ENCODE measurements around the gene JKAMP.
"Not testable (repeated sequence)": the region's sequence is repeated elsewhere in the genome, so short reads cannot be mapped to it uniquely, and the experiment has no call there.

Gene JKAMP, protein sequence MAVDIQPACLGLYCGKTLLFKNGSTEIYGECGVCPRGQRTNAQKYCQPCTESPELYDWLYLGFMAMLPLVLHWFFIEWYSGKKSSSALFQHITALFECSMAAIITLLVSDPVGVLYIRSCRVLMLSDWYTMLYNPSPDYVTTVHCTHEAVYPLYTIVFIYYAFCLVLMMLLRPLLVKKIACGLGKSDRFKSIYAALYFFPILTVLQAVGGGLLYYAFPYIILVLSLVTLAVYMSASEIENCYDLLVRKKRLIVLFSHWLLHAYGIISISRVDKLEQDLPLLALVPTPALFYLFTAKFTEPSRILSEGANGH

DNA sequence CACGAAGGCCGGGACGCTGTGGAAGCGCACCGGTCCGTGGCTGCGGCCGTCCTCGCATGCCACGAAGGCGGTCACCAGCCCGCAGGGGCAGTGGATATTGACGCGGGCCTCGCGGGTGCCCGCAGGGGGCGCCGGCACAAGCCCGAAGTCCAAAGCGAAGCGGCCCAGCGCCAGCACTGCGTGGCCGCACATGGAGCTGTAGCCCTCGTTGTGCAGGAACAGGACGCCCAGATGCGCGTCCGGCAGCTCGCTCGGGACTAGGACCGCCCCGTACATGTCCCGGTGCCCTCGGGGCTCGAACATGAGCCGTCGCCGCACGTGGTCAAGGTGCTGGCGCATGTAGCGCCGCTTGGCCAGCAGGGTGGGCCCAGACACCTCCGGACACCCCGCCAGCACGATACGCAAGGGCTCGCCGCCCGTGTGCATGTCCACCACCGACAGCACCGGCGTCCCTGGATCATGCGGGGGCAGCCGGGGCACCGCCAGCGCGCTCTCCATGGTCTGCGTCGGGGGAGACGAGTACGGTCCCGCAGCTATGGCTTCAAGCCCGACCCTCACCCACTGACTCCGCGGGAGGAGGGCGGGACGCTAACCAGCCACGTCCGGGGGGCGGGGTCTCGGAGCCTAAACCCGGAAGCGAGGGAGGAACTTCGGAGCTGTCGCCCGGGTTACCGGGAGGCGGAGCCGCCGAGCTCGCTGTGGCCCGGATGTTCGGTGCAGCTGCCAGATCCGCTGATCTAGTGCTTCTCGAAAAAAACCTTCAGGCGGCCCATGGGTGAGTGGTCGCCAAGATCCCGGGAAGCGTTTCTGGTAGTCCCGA lies at the start of gene JKAMP, which contains the start of gene L3HYPDH:
Gene JKAMP (plus strand): TSS at position 699 of the 820 bp plus-strand sequence. CDS start 73 bp downstream, at position 772.
Gene L3HYPDH (minus strand): TSS at position 590 of the 820 bp plus-strand sequence. CDS start 92 bp downstream, at position 498.
- H3K9me3 Mint-ChIP-seq (ENCODE audit: low read depth), result no peaks in the 10 kb centered on the region
- H3K4me1 Mint-ChIP-seq (ENCODE audit: low read depth), result peaks cover 65% of the 10 kb centered on the region
- peak within 1 kb of the TSS; percentile 83 for H3K27ac Mint-ChIP-seq
- H3K27me3 Mint-ChIP-seq, result no peaks in the 10 kb centered on the region
- peak within 1 kb of the TSS; percentile 97 for H3K4me3 Mint-ChIP-seq
- peaks cover 9% of the 10 kb centered on the region for H3K36me3 Mint-ChIP-seq

DNA sequence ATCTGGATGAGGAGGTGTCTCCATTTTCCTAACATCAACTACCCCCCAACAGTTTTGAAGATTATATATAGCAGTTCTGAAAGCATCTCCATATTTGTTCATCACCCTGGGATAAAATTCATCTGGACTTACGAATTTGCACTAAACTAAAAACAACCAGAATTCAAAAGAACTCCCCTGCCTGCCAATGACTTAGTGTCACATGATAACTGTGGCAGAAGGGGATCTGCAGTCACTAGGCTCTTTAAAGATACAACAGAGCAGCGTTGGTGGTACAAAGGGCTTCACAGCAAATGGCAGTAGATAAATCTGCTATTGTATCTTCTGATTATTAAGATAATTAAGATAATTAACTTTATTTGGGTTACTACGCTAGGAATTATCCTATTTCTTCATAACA lies 49.2 kb upstream of the JKAMP start:
- no peaks in the 10 kb centered on the region for H3K27me3 Mint-ChIP-seq

DNA sequence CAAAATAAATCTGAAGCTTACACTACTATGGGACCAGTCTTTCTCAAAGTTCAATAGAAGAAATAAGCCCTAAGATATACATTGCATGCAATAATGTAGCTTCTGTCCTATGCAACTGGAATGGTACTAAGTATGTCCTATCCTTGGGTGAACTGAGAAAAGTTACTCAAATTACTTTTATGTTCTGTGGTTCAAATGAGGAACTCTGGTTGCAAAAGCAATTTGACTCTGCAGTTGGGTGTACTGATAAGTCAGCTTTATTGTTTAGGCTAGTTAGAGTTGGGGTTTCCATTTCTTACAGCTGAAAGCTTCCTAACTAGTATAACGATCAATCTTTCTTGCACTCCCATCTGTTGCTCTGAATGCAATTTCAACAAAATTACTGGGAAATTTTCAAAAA lies 48.3 kb upstream of the JKAMP start:
- Mint-ChIP-seq H3K4me1 (ENCODE audit: low read depth) (no peaks in the 10 kb centered on the region), H3K36me3 (no peaks in the 10 kb centered on the region), H3K27ac (no peak overlapping the region), H3K4me3 (no peak overlapping the region), H3K27me3 (no peaks in the 10 kb centered on the region), H3K9me3 (ENCODE audit: low read depth) (no peaks in the 10 kb centered on the region)

More for the DNA sequence above, 49.2 kb upstream of the JKAMP start:
- H3K4me3 Mint-ChIP-seq, result no peak overlapping the region
- H3K36me3 Mint-ChIP-seq, result no peaks in the 10 kb centered on the region
- H3K4me1 Mint-ChIP-seq (ENCODE audit: low read depth), result no peaks in the 10 kb centered on the region
- H3K27ac Mint-ChIP-seq, result no peak overlapping the region
- no peaks in the 10 kb centered on the region for H3K9me3 Mint-ChIP-seq (ENCODE audit: low read depth)

DNA sequence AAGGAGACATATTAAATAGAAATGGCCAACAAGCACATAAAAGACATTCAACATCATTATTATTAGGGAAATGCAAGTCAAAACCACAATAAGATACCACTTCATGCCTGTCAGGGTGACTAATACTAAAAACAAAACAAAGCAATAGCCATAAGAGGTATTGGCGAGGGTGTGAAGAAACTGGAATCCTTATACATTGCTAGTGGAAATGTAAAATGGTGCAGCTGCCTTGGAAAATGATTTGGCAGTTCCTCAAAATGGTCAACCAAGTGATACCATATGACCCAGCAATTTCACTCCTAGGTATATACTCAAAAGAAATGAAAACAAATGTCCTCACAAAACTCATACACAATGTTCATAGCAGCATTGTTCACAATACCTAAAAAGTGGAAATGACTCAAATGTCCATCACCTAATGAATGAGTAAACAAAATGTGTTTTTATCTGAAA lies 46.1 kb upstream of the JKAMP start:
- Mint-ChIP-seq H3K27me3 (no peaks in the 10 kb centered on the region), H3K27ac (no peak overlapping the region), H3K36me3 (no peaks in the 10 kb centered on the region), H3K9me3 (ENCODE audit: low read depth) (no peaks in the 10 kb centered on the region), H3K4me1 (ENCODE audit: low read depth) (no peaks in the 10 kb centered on the region), H3K4me3 (no peak overlapping the region)

DNA sequence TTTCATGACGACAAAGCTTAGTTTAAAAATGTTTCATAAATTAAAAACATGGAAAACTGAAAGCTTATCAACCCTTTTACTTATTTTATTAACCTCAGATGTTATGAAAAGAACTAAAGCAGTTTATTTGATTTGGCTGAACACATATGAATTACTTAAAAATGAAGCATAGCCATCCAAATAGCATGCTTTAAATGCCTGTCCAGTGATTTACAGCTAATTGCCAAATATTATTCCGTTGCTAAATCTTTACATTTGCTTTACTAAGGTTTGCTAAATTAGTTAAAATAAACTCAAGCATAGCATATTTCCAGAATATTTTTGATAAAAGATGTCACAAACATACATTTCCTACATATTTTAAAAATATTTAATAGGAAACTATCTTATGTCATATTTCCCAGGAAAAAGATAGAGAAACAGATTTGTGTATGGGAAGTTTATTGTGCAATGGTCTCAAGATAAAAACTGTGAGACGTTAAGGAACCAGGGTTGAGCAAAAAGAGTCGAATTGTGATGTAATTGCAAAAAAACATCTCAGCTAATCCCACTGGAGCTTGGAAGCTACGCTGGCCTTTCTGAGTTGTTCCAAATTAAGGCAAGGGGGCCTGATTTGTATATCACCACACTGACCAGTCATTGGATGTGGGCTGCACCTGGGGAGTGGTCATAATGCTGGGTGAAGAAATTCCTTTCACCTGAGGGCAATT lies 44.9 kb upstream of the JKAMP start:
- Mint-ChIP-seq H3K27me3 (no peaks in the 10 kb centered on the region), H3K4me1 (ENCODE audit: low read depth) (no peaks in the 10 kb centered on the region)

DNA sequence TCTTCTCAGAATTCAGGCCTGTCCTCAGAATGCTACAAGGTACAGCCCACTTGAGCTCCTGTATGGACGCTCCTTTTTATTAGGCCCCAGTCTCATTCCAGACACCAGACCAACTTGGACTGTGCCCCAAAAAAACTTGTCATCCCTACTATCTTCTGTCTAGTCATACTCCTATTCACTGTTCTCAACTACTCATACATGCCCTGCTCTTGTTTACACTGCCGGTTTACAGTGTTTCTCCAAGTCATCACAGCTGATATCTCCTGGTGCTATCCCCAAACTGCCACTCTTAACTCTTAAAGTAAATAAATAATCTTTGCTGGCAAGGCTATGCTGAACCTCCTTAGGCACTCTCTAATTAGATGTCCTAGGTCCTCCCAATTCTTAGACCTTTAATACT lies 35.6 kb upstream of the JKAMP start:
- not testable (repeated sequence) for H3K9me3 Mint-ChIP-seq (ENCODE audit: low read depth); H3K4me3 Mint-ChIP-seq; H3K27me3 Mint-ChIP-seq; H3K36me3 Mint-ChIP-seq; H3K27ac Mint-ChIP-seq; H3K4me1 Mint-ChIP-seq (ENCODE audit: low read depth)

More for the DNA sequence above, 44.9 kb upstream of the JKAMP start:
- Mint-ChIP-seq H3K9me3 (ENCODE audit: low read depth) (no peaks in the 10 kb centered on the region), H3K4me3 (no peak overlapping the region), H3K36me3 (no peaks in the 10 kb centered on the region), H3K27ac (no peak overlapping the region)

DNA sequence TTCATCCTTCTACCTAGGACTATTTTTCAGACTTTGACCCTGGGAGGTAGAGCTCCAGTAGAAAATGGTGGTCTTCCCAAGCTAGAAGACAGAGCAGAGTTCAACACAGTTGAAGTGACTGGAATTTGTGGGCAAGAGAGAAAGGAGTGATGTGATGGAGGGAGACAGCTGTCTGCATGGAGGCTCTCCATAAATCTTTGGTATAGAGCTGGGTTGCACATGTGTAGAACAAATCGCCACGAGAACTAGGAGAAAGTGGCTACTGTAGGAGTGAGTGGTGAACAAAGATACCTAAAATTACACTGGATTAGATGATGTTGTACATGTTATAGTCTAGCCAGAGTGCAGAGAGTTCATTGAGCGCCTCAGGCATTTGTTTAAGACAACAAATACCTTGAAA lies 33.6 kb upstream of the JKAMP start:
- peaks cover 10% of the 10 kb centered on the region for H3K36me3 Mint-ChIP-seq
- no peak overlapping the region for H3K27ac Mint-ChIP-seq
- no peaks in the 10 kb centered on the region for H3K27me3 Mint-ChIP-seq
- no peaks in the 10 kb centered on the region for H3K4me1 Mint-ChIP-seq (ENCODE audit: low read depth)
- H3K4me3 Mint-ChIP-seq, result no peak overlapping the region
- no peaks in the 10 kb centered on the region for H3K9me3 Mint-ChIP-seq (ENCODE audit: low read depth)

DNA sequence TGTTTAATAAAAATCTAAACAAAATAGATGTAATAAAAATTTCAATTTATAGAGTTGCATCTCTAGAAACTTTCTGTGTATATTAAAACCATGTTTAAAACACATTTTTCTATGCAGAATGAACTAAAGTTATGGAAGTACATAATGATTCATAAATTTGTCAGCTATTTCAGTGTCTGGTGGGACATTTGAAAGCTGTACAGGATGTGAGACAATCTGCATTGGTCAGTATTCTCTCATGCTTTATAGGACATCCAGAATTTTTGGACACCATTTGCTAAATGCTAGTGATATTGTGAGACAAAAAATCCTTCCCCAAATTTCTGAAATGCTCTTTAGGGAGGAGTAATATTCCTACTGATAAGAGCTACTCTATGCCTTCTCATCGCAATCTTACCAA lies 32.5 kb upstream of the JKAMP start:
- H3K9me3 Mint-ChIP-seq (ENCODE audit: low read depth), result no peaks in the 10 kb centered on the region
- no peaks in the 10 kb centered on the region for H3K27me3 Mint-ChIP-seq
- no peak overlapping the region for H3K4me3 Mint-ChIP-seq
- H3K27ac Mint-ChIP-seq, result no peak overlapping the region
- H3K36me3 Mint-ChIP-seq, result peaks cover 18% of the 10 kb centered on the region
- H3K4me1 Mint-ChIP-seq (ENCODE audit: low read depth), result no peaks in the 10 kb centered on the region

DNA sequence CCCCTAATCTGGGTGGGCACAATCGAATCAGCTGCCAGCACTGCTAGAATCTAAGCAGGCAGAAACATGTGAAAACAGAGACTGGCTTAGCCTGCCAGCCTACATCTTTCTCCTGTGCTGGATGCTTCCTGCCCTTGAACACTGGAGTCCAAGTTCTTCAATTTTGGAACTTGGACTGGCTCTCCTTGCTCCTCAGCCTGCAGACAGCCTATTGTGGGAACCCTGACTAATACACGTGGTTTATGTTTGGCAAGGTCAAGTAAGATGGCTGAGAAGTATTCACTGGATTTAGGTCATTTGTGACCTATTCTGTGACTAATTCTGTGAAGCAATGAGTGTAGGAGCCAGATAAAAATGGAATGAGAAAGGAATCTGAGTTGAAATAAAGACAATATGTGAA lies 30.2 kb upstream of the JKAMP start:
- Mint-ChIP-seq H3K4me1 (ENCODE audit: low read depth) (no peaks in the 10 kb centered on the region), H3K27ac (no peak overlapping the region), H3K36me3 (peaks cover 27% of the 10 kb centered on the region), H3K9me3 (ENCODE audit: low read depth) (no peaks in the 10 kb centered on the region), H3K4me3 (no peak overlapping the region), H3K27me3 (no peaks in the 10 kb centered on the region)

DNA sequence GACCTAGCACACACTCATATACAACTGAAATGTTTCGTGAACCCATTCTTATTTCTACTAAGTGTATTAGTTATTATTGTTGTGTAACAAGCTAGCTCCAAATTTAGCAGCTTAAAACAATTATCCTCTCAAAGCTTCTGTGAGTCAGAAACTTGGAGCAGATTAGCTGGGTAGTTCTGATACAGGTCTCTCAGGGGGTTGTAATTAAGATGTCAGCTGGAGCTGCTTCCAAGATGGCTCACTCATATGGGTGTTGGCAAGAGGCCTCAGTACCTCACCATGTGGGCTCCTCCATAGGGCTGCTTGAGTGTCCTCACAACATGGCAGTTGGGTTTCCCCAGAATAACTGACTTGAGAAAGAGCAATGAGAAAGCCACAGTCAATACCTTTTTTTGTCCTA lies 28.9 kb upstream of the JKAMP start:
- H3K4me1 Mint-ChIP-seq (ENCODE audit: low read depth), result no peaks in the 10 kb centered on the region
- peaks cover 35% of the 10 kb centered on the region for H3K36me3 Mint-ChIP-seq
- no peaks in the 10 kb centered on the region for H3K9me3 Mint-ChIP-seq (ENCODE audit: low read depth)
- H3K27me3 Mint-ChIP-seq, result peaks cover 2% of the 10 kb centered on the region
- H3K4me3 Mint-ChIP-seq, result no peak overlapping the region
- no peak overlapping the region for H3K27ac Mint-ChIP-seq

DNA sequence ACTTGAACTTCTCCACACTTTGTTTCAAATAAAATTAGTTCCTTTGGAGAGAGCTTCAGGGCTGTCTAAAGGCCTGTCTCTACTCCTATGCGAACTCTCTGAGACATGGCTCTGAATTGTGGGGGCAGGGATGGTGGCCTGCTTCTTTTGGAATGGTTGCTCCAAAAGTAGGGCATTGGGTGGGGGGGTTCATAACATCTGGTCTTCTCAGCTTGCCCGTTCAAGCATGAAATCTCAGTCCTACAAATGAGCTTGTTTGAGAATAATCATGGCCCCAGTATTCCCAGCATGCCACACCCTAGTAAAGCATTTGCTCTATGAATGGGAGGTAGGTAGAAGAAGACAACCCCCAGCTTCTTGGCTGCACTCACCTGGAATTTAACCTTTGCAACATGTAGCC lies 25.8 kb upstream of the JKAMP start:
- Mint-ChIP-seq H3K4me1 (ENCODE audit: low read depth) (peaks cover 3% of the 10 kb centered on the region), H3K36me3 (peaks cover 37% of the 10 kb centered on the region), H3K4me3 (no peak overlapping the region), H3K27ac (no peak overlapping the region), H3K9me3 (ENCODE audit: low read depth) (no peaks in the 10 kb centered on the region), H3K27me3 (peaks cover 8% of the 10 kb centered on the region)

DNA sequence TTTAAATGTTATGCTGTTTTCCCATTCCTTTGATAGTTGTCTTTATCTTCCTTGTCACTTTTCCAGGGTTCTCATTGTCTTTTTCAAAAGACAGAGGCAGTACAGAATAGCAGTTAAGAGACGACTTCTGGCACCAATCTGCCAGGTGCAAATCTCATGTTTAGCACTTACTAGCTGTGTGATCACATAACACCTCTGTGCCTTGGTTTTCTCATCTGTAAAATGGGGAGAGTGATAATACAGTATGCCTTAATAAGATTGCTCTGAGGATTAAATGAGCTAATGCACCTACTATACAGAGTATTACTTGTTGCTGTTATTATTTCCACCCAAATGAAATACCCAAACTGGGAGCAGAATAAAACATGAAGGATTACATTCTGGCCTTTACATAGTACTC lies 23.9 kb upstream of the JKAMP start:
- H3K4me1 Mint-ChIP-seq (ENCODE audit: low read depth), result peaks cover 13% of the 10 kb centered on the region
- H3K9me3 Mint-ChIP-seq (ENCODE audit: low read depth), result no peaks in the 10 kb centered on the region
- H3K4me3 Mint-ChIP-seq, result no peak overlapping the region
- H3K27ac Mint-ChIP-seq, result no peak overlapping the region
- H3K27me3 Mint-ChIP-seq, result peaks cover 8% of the 10 kb centered on the region
- peaks cover 34% of the 10 kb centered on the region for H3K36me3 Mint-ChIP-seq

DNA sequence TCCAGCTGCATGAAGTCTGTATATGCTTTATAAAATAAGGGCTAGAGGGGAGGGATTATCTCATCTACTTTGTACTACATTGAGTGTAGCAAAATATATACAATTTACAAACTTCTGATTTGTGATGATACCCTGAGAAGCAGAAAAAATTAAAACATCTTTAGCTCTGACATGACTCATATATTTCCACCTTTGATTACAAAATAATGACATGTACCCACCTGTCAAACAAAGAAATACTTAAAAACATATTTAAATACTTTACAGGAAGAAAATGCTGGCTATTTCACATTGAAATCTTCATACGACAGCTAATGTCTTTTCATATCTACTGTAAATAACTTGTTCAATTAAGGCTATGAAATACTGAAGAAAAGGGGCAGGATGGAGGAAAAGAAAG lies 22.4 kb upstream of the JKAMP start:
- no peak overlapping the region for H3K27ac Mint-ChIP-seq
- H3K27me3 Mint-ChIP-seq, result peaks cover 8% of the 10 kb centered on the region
- H3K4me1 Mint-ChIP-seq (ENCODE audit: low read depth), result peaks cover 17% of the 10 kb centered on the region
- H3K36me3 Mint-ChIP-seq, result peaks cover 23% of the 10 kb centered on the region
- no peaks in the 10 kb centered on the region for H3K9me3 Mint-ChIP-seq (ENCODE audit: low read depth)
- H3K4me3 Mint-ChIP-seq, result no peak overlapping the region

DNA sequence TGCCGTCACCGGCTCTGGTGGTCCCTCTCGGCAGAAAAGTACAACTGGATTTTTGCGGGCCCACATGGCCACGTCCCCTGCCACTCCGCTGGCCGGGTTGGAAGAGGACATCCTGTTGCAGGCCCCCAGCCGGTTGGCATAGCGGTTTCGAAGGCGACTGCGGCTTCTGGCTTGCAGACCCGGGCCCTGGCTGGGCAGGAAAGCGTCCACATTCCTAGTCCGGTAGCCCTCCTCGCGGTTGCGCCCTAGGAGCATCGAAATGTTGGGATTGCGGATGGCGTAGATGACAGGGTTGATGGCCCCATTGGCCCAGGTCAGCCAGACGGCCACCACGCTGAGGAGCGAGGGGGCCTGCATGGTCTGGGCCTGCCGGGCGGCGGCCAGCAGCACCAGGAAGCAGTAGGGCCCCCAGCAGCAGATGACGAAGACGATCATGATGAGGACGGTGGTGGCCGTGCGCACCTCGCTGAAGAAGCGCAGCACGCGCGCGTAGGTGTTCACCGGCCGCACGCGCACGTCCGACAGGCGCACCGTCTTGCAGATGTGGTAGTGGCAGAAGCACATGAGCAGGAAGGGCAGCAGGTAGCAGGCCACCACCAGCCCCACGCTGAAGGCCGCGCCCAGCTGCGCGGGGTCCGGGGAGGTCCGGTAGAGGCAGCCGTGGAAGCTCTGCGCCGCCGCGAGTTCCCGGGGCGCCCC lies 20.4 kb upstream of the JKAMP start:
- peak overlapping the region; percentile 66 for H3K27ac Mint-ChIP-seq
- peaks cover 14% of the 10 kb centered on the region for H3K36me3 Mint-ChIP-seq
- no peaks in the 10 kb centered on the region for H3K9me3 Mint-ChIP-seq (ENCODE audit: low read depth)
- H3K4me3 Mint-ChIP-seq, result peak overlapping the region; percentile 89
- H3K27me3 Mint-ChIP-seq, result peaks cover 8% of the 10 kb centered on the region
- H3K4me1 Mint-ChIP-seq (ENCODE audit: low read depth), result peaks cover 17% of the 10 kb centered on the region

All from activated naive CD8-positive, alpha-beta T cell (primary cell).